ENCODE data around the gene OR2A7. TPM values are rescaled to one million over a fixed set of nuclear protein-coding genes. Genes with fewer than 3 reads are reported as not detected.
"Not testable (repeated sequence)": the region's sequence is repeated elsewhere in the genome, so short reads cannot be mapped to it uniquely, and the experiment has no call there.

Gene OR2A7
- total RNA-seq, 1 experiment from 2014 or later: 2.0 TPM

DNA sequence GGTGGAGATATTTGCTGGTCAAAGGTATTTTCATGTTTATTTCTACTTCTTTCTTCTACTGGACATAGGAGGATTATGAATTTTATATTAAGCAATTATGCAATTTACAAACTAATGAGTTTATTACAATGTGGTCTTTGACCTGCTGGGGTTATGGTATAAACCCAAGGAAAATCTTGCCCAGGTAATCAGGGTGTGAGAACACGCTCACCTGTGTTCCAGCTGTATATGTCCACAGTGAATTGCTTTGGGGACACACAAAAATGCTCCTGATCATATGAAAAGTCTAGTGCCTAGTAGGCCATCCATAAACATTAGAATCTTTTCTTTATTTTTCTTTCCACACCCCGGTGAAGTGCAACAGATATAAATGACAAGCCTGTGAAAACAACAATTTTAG is 25.2 kb downstream of the OR2A7 start, which contains the start of gene OR2A42:
Gene OR2A42, minus strand, starts transcription at position 241 of the 400 bp plus-strand sequence. CDS start 6,762 bp downstream, outside the sequence.
- H3K36me3 ChIP-seq (ENCODE audit: control insufficient read depth, insufficient read depth, low read length); H3K27me3 Mint-ChIP-seq (ENCODE audit: insufficient read depth, unreplicated experiment); intact Hi-C loops (cut with micrococcal nuclease; ENCODE audit: unreplicated experiment); H3K27me3 ChIP-seq (replicated peaks; ENCODE audit: control insufficient read depth, insufficient read depth, low read length); H3K36me3 Mint-ChIP-seq (ENCODE audit: insufficient read depth, unreplicated experiment); CTCF ChIA-PET; POLR2A ChIA-PET; DNase-seq; H3K4me1 Mint-ChIP-seq (ENCODE audit: low read depth, unreplicated experiment); H3K4me1 ChIP-seq; H3K9me3 Mint-ChIP-seq (ENCODE audit: unreplicated experiment); H3K4me3 Mint-ChIP-seq (ENCODE audit: unreplicated experiment); BruUV-seq (replicated peaks); H3K4me3 ChIP-seq (ENCODE audit: low read depth, low read length); H3K9me3 ChIP-seq; H3K27ac Mint-ChIP-seq (ENCODE audit: unreplicated experiment): not testable (repeated sequence)

DNA sequence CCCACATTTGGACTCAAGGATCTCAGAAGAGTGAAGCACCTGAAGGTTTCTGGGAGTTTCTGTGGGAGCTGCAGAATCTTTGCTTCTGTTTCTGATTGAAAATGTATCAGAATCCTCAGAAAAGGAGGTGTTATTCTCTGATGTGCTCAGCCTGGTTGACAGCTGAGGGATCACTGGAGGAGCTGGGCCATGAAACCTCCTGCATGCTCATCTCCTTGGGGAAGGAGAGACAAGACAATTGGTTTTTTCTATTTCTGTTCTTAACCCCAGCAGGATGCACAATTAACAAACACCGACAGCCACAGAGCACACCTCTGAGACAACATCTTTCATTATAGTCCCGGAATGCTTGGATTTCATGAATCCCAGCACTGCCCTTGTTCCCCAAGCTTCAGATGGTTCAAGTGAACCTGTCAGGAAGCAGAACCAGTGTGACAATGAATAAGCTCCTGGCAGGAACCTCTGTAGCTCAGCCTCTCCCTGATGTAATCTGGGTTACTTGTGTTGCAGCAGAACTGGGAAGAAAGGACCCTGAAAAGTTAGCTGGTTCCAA is 26.0 kb downstream of the OR2A7 start:
- H3K4me3 Mint-ChIP-seq (ENCODE audit: unreplicated experiment); H3K27me3 ChIP-seq (replicated peaks; ENCODE audit: control insufficient read depth, insufficient read depth, low read length); H3K36me3 Mint-ChIP-seq (ENCODE audit: insufficient read depth, unreplicated experiment); H3K9me3 Mint-ChIP-seq (ENCODE audit: unreplicated experiment); H3K4me1 Mint-ChIP-seq (ENCODE audit: low read depth, unreplicated experiment); intact Hi-C loops (cut with micrococcal nuclease; ENCODE audit: unreplicated experiment); H3K9me3 ChIP-seq; POLR2A ChIA-PET; H3K36me3 ChIP-seq (ENCODE audit: control insufficient read depth, insufficient read depth, low read length); CTCF ChIA-PET; BruUV-seq (replicated peaks); DNase-seq; H3K27ac Mint-ChIP-seq (ENCODE audit: unreplicated experiment); H3K27me3 Mint-ChIP-seq (ENCODE audit: insufficient read depth, unreplicated experiment); H3K4me1 ChIP-seq; H3K4me3 ChIP-seq (ENCODE audit: low read depth, low read length): not testable (repeated sequence)

DNA sequence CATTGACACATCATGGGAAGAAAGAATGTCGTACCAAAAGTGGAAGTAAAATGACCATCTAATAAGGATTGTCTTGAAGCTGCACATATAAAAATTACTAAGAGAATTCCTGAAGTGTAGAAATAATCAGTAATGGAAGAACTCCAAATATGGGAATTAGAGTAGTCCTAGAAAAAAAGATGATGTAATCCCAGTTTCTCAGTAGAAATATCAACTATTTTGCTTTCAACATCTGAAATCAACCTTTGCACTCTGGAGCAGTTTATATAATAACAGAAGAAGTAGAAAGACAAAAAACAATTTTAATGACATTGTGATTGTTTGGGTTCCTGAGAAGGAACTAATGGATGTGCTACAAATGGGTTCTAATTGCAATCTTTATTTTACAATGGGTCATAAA is 31.6 kb downstream of the OR2A7 start:
- H3K4me1 Mint-ChIP-seq (ENCODE audit: low read depth, unreplicated experiment); H3K4me1 ChIP-seq; H3K36me3 Mint-ChIP-seq (ENCODE audit: insufficient read depth, unreplicated experiment); POLR2A ChIA-PET; H3K9me3 Mint-ChIP-seq (ENCODE audit: unreplicated experiment); H3K9me3 ChIP-seq; H3K4me3 Mint-ChIP-seq (ENCODE audit: unreplicated experiment); H3K27me3 ChIP-seq (replicated peaks; ENCODE audit: control insufficient read depth, insufficient read depth, low read length); H3K27me3 Mint-ChIP-seq (ENCODE audit: insufficient read depth, unreplicated experiment); CTCF ChIA-PET; DNase-seq; H3K27ac Mint-ChIP-seq (ENCODE audit: unreplicated experiment); BruUV-seq (replicated peaks); H3K4me3 ChIP-seq (ENCODE audit: low read depth, low read length); intact Hi-C loops (cut with micrococcal nuclease; ENCODE audit: unreplicated experiment); H3K36me3 ChIP-seq (ENCODE audit: control insufficient read depth, insufficient read depth, low read length): not testable (repeated sequence)

DNA sequence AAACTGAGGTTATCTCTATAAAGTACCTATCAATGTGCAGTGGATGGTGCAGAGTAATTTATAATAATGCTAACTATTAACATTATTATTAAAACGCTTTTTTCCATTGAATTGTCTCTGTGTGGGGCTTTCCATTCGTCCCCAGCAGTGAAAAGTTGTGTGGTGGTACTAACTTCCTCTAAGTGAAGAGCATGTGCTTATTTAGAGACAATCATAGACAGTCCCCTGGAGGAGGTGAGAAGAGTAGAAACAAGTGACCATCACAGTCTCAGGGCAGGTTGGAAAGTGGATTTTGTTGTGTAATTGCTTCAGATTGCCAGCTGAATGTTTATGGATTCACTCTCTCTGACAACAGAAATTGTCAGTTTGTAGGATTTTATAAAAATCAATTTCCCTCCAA is 33.6 kb downstream of the OR2A7 start:
- CTCF ChIA-PET; H3K4me3 Mint-ChIP-seq (ENCODE audit: unreplicated experiment); intact Hi-C loops (cut with micrococcal nuclease; ENCODE audit: unreplicated experiment): not testable (repeated sequence)

DNA sequence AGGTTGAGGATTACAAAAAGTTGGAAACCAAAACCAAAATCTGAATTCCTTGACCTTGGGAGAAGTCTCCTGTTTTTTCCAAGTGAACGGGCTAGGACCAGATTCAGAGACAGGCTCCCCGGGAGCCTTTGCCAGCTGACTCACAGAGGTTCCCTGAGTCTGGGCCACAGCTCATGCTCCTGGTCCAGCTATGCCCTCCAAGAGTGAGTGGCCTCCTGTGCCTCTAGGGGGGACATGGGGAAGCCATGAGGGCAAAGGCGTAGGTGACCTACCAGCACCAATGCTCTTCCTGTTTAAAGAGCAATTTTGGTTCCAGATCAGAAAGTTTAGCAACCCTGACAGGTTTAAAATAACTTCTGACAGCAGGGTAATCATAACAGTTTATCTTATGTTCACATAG is 35.8 kb downstream of the OR2A7 start:
- CTCF ChIA-PET; H3K36me3 ChIP-seq (ENCODE audit: control insufficient read depth, insufficient read depth, low read length); BruUV-seq (replicated peaks); H3K9me3 Mint-ChIP-seq (ENCODE audit: unreplicated experiment); H3K27me3 ChIP-seq (replicated peaks; ENCODE audit: control insufficient read depth, insufficient read depth, low read length); H3K36me3 Mint-ChIP-seq (ENCODE audit: insufficient read depth, unreplicated experiment); DNase-seq; H3K4me3 Mint-ChIP-seq (ENCODE audit: unreplicated experiment); H3K4me1 ChIP-seq; POLR2A ChIA-PET; H3K4me1 Mint-ChIP-seq (ENCODE audit: low read depth, unreplicated experiment); H3K27me3 Mint-ChIP-seq (ENCODE audit: insufficient read depth, unreplicated experiment); H3K4me3 ChIP-seq (ENCODE audit: low read depth, low read length); H3K27ac Mint-ChIP-seq (ENCODE audit: unreplicated experiment); H3K9me3 ChIP-seq; intact Hi-C loops (cut with micrococcal nuclease; ENCODE audit: unreplicated experiment): not testable (repeated sequence)

More for the DNA sequence above, 33.6 kb downstream of the OR2A7 start:
- H3K27ac Mint-ChIP-seq (ENCODE audit: unreplicated experiment); H3K4me3 ChIP-seq (ENCODE audit: low read depth, low read length); POLR2A ChIA-PET; DNase-seq; H3K27me3 ChIP-seq (replicated peaks; ENCODE audit: control insufficient read depth, insufficient read depth, low read length); H3K4me1 Mint-ChIP-seq (ENCODE audit: low read depth, unreplicated experiment); H3K9me3 Mint-ChIP-seq (ENCODE audit: unreplicated experiment); BruUV-seq (replicated peaks); H3K36me3 ChIP-seq (ENCODE audit: control insufficient read depth, insufficient read depth, low read length); H3K4me1 ChIP-seq; H3K9me3 ChIP-seq; H3K27me3 Mint-ChIP-seq (ENCODE audit: insufficient read depth, unreplicated experiment); H3K36me3 Mint-ChIP-seq (ENCODE audit: insufficient read depth, unreplicated experiment): not testable (repeated sequence)

DNA sequence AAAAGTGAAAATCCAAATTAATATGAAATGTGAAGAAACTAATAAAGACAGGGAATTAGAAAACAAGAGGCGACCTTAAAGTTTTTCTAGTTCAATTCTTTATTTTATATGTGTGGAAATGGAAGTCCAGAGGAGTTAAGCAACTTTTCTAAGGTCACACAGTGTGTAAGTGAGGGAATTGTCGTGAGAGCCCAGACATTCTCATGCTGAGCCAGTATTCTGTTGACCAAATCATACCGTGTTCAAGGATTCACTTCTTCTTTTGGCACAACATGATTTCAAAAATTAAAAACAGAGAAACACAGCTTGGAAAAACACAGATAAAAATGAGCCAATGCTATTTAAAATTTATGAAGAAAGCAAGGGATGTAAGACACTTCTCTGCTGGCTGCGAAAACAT is 37.7 kb downstream of the OR2A7 start:
- H3K4me3 ChIP-seq (ENCODE audit: low read depth, low read length); H3K9me3 ChIP-seq; H3K27me3 ChIP-seq (replicated peaks; ENCODE audit: control insufficient read depth, insufficient read depth, low read length); DNase-seq; H3K36me3 ChIP-seq (ENCODE audit: control insufficient read depth, insufficient read depth, low read length); H3K27me3 Mint-ChIP-seq (ENCODE audit: insufficient read depth, unreplicated experiment); H3K4me3 Mint-ChIP-seq (ENCODE audit: unreplicated experiment); H3K4me1 ChIP-seq; CTCF ChIA-PET; intact Hi-C loops (cut with micrococcal nuclease; ENCODE audit: unreplicated experiment); BruUV-seq (replicated peaks); H3K27ac Mint-ChIP-seq (ENCODE audit: unreplicated experiment); H3K4me1 Mint-ChIP-seq (ENCODE audit: low read depth, unreplicated experiment); H3K9me3 Mint-ChIP-seq (ENCODE audit: unreplicated experiment); H3K36me3 Mint-ChIP-seq (ENCODE audit: insufficient read depth, unreplicated experiment); POLR2A ChIA-PET: not testable (repeated sequence)

DNA sequence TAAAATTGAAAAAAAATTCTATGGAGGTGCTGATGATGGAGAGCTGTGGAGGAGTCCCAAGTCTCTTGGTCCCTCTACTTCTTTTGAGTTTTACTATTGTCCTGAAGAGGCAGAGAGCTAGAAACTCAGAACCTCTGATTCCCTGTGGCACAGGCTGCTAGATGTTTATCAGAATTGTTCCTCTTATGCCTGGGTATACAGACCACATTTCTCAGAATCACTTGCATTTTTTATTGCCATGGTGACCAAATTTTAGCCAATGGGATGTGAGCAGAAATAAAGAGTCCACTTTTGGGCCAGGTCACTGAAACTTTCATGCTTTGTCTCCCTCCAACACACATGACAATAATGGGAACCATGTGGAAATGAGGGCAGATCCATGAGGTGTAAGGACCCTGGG is 40.9 kb downstream of the OR2A7 start:
- intact Hi-C loops (cut with micrococcal nuclease; ENCODE audit: unreplicated experiment); H3K4me1 ChIP-seq; H3K9me3 ChIP-seq; H3K27me3 ChIP-seq (replicated peaks; ENCODE audit: control insufficient read depth, insufficient read depth, low read length); H3K4me3 Mint-ChIP-seq (ENCODE audit: unreplicated experiment); H3K36me3 Mint-ChIP-seq (ENCODE audit: insufficient read depth, unreplicated experiment); H3K36me3 ChIP-seq (ENCODE audit: control insufficient read depth, insufficient read depth, low read length); H3K27ac Mint-ChIP-seq (ENCODE audit: unreplicated experiment); CTCF ChIA-PET; H3K9me3 Mint-ChIP-seq (ENCODE audit: unreplicated experiment); DNase-seq; BruUV-seq (replicated peaks); H3K27me3 Mint-ChIP-seq (ENCODE audit: insufficient read depth, unreplicated experiment); H3K4me1 Mint-ChIP-seq (ENCODE audit: low read depth, unreplicated experiment); H3K4me3 ChIP-seq (ENCODE audit: low read depth, low read length); POLR2A ChIA-PET: not testable (repeated sequence)
